Lung (tissue), 13 donors: ENCODE results near the gene AIP. TPM values are rescaled to one million over a fixed set of nuclear protein-coding genes. Genes with fewer than 3 reads are reported as not detected.

Experiments used
- ATAC-seq: fragments of 200-7000 bp; cut with Tn5 transposase; one replicate; pipeline ENCODE4 v1.9.1; 2020; ENCODE audit warnings: moderate number of reproducible peaks; ENCODE audit not compliant: insufficient read depth, low FRiP score
- DNase-seq, 3 donors: peaks; one replicate each; pipeline ENCODE4 v3.0.0-alpha.2; 2013 to 2017
- H3K27ac ChIP-seq, 2 donors: one replicate each; pipeline ENCODE4 v1.5.1; 2013; ENCODE audit warnings: mild to moderate bottlenecking in 2 of 2, moderate library complexity in 2 of 2, control low read depth in 1 of 2, inconsistent platforms in 1 of 2, low read depth in 1 of 2, low read length in 1 of 2
- H3K27me3 ChIP-seq, 3 donors: one replicate each; pipeline ENCODE4 v1.5.1; 2013; ENCODE audit warnings: low read length in 2 of 3; ENCODE audit not compliant: control insufficient read depth in 3 of 3, insufficient read depth in 3 of 3
- H3K36me3 ChIP-seq, 4 donors: one replicate each; pipeline ENCODE4 v1.5.1; 2013; ENCODE audit warnings: low read length in 4 of 4, mild to moderate bottlenecking in 1 of 4, moderate library complexity in 1 of 4; ENCODE audit not compliant: control insufficient read depth in 4 of 4, insufficient read depth in 4 of 4
- H3K4me1 ChIP-seq, 5 donors: one replicate each; pipeline ENCODE4 v1.5.1; 2013; ENCODE audit warnings: low read length in 5 of 5, mild to moderate bottlenecking in 2 of 5, moderate library complexity in 1 of 5; ENCODE audit not compliant: control insufficient read depth in 5 of 5, insufficient read depth in 5 of 5
- H3K4me3 ChIP-seq: one replicate; pipeline ENCODE4 v1.5.1; 2013; ENCODE audit warnings: mild to moderate bottlenecking, control low read depth, moderate library complexity
- H3K9ac ChIP-seq, 2 donors: one replicate each; pipeline ENCODE4 v1.5.1; 2013; ENCODE audit warnings: low read length in 2 of 2, control low read depth in 1 of 2; ENCODE audit not compliant: insufficient read depth in 1 of 2
- H3K9me3 ChIP-seq, 4 donors: one replicate each; pipeline ENCODE4 v1.5.1; 2013; ENCODE audit warnings: low read length in 3 of 4, mild to moderate bottlenecking in 1 of 4, moderate library complexity in 1 of 4; ENCODE audit not compliant: control insufficient read depth in 4 of 4, insufficient read depth in 3 of 4
- CTCF ChIP-seq: IDR thresholded peaks from 2 replicates; pipeline ENCODE4 v1.5.1; 2012; ENCODE audit warnings: mild to moderate bottlenecking; ENCODE audit errors: control extremely low read depth, extremely low read depth
- WGBS, 2 donors: extraction: QIAGEN DNeasy Blood & Tissue Kit; methylation state at CpG; one replicate each; pipeline ENCODE4 v1.1.7; 2013; 5-methylcytosine and 5-hydroxymethylcytosine counted together
- polyA plus RNA-seq, 2 donors: library from polyadenylated mRNA; stranded (reverse); fragments of 200-250 nt; gene quantifications; one replicate each; pipeline ENCODE4 v1.2.1, GENCODE V29; 2013
- small RNA-seq: library from RNA; depleted of rRNA; stranded (forward); fragments of <200 nt; gene quantifications from one replicate; pipeline ENCODE3, GENCODE V24; 2014; ENCODE audit warnings: low replicate concordance
- total RNA-seq, 2 donors: library from RNA; depleted of rRNA in 1 of 2; stranded (reverse); fragments of >200 nt in 1 of 2; gene quantifications; one replicate each; pipeline ENCODE4 v1.2.1, GENCODE V29; 2014 to 2021
- donor health status: control.
- donor health status: control.
- donor health status: Bipolar disorder and iron deficiency.
- donor health status: healthy.
- donor health status: DM: yes; HTN: yes; CAD: no.

The AIP gene
- total and polyA plus RNA-seq, 4 donors: 60.0 to 126 (median 73.8) TPM

- Histone ChIP-seq H3K9ac (no peak overlapping the region), H3K27ac (no peak overlapping the region), H3K27me3 (no peaks in the 10 kb centered on the region), H3K36me3 (no peaks in the 10 kb centered on the region), H3K4me3 (no peak overlapping the region), H3K4me1 (no peaks in the 10 kb centered on the region), H3K9me3 (no peaks in the 10 kb centered on the region)
- ATAC-seq: no peak
- whole genome bisulfite sequencing, 2 donors: 88 to 93% methylated on average over 10 of the region's 10 CpGs
- TF ChIP-seq CTCF: no peak
- no peak for DNase-seq
Observed at GRCh38 chr11:67538823-67539505, 56.1 kb downstream of the AIP start.

- Histone ChIP-seq H3K36me3 (no peaks in the 10 kb centered on the region), H3K9me3 (no peaks in the 10 kb centered on the region), H3K27me3 (no peaks in the 10 kb centered on the region), H3K9ac (no peak overlapping the region), H3K4me3 (no peak overlapping the region), H3K27ac (no peak overlapping the region), H3K4me1 (no peaks in the 10 kb centered on the region)
- ATAC-seq: no peak
- no peak for DNase-seq
- WGBS, 2 donors: 93 to 94% methylated on average over 4 of the region's 4 CpGs
- TF ChIP-seq CTCF: no peak
Observed at GRCh38 chr11:67539550-67539949, 56.7 kb downstream of the AIP start.

Small RNA genes lying within 50 kb of the gene (small RNA-seq; reads per million reads assigned to genes)
- not detected for gene MIR6752

Other genes starting within 250 kb of the AIP start
- 10 to 100 TPM; 37.1 to 99.8 TPM for gene GRK2, start 216.6 kb upstream of the AIP start, total RNA-seq
- gene GRK2, start 216.6 kb upstream of the AIP start, polyA plus RNA-seq: 100 to 1,000 TPM in 1 of 2 donors, 10 to 100 TPM in 1; 95.2 to 130 TPM
- gene ANKRD13D, start 193.7 kb upstream of the AIP start, total RNA-seq: 10 to 100 TPM; 35.9 to 86.2 TPM
- 10 to 100 TPM; 55.8 to 65.3 TPM for gene ANKRD13D, start 193.7 kb upstream of the AIP start, polyA plus RNA-seq
- 10 to 100 TPM; 31.4 to 42.7 TPM for gene SSH3, start 179.5 kb upstream of the AIP start, total RNA-seq
- gene SSH3, start 179.5 kb upstream of the AIP start, polyA plus RNA-seq: 10 to 100 TPM; 19.0 to 23.0 TPM
- gene POLD4, start 129.5 kb upstream of the AIP start, total RNA-seq: 10 to 100 TPM; 27.4 to 99.6 TPM
- gene POLD4, start 129.5 kb upstream of the AIP start, polyA plus RNA-seq: 100 to 1,000 TPM; 103 to 183 TPM
- 1 to 10 TPM; 3.5 to 9.8 TPM for gene CLCF1, start 109.4 kb upstream of the AIP start, total RNA-seq
- gene CLCF1, start 109.4 kb upstream of the AIP start, polyA plus RNA-seq: 1 to 10 TPM; 7.6 to 10.0 TPM
- 10 to 100 TPM; 19.7 to 35.9 TPM for gene RAD9A, start 91.0 kb upstream of the AIP start, total RNA-seq
- gene RAD9A, start 91.0 kb upstream of the AIP start, polyA plus RNA-seq: 10 to 100 TPM; 14.1 to 22.8 TPM
- 100 to 1,000 TPM in 1 of 2 donors, 10 to 100 TPM in 1; 87.2 to 175 TPM for gene PPP1CA, start 81.2 kb upstream of the AIP start, total RNA-seq
- 100 to 1,000 TPM; 138 to 178 TPM for gene PPP1CA, start 81.2 kb upstream of the AIP start, polyA plus RNA-seq
- gene TBC1D10C, start 78.9 kb upstream of the AIP start, total RNA-seq: 10 to 100 TPM in 1 of 2 donors, 1 to 10 TPM in 1; 3.2 to 21.3 TPM
- gene TBC1D10C, start 78.9 kb upstream of the AIP start, polyA plus RNA-seq: 10 to 100 TPM; 15.8 to 19.7 TPM
- gene CARNS1, start 67.3 kb upstream of the AIP start, total RNA-seq: 1 to 10 TPM; 1.2 to 1.7 TPM
- 1 to 10 TPM in 1 of 2 donors, under 1 TPM in 1; 0.15 to 1.5 TPM for gene CARNS1, start 67.3 kb upstream of the AIP start, polyA plus RNA-seq
- gene RPS6KB2, start 54.5 kb upstream of the AIP start, total RNA-seq: 10 to 100 TPM; 26.3 to 56.8 TPM
- 10 to 100 TPM; 55.7 to 69.5 TPM for gene RPS6KB2, start 54.5 kb upstream of the AIP start, polyA plus RNA-seq
- gene PTPRCAP, start 45.3 kb upstream of the AIP start, total RNA-seq: 10 to 100 TPM in 1 of 2 donors, 1 to 10 TPM in 1; 8.8 to 13.7 TPM
- 10 to 100 TPM; 10.8 to 19.0 TPM for gene PTPRCAP, start 45.3 kb upstream of the AIP start, polyA plus RNA-seq
- gene CORO1B, start 39.5 kb upstream of the AIP start, total RNA-seq: 100 to 1,000 TPM in 1 of 2 donors, 10 to 100 TPM in 1; 65.6 to 147 TPM
- gene CORO1B, start 39.5 kb upstream of the AIP start, polyA plus RNA-seq: 100 to 1,000 TPM; 108 to 130 TPM
- gene GPR152, start 30.3 kb upstream of the AIP start, total RNA-seq: not detected
- gene GPR152, start 30.3 kb upstream of the AIP start, polyA plus RNA-seq: under 1 TPM in 1 of 2 donors, not detected in 1; 0.06 TPM
- 1 to 10 TPM; 2.1 to 5.3 TPM for gene CABP4, start 27.7 kb upstream of the AIP start, total RNA-seq
- 1 to 10 TPM in 1 of 2 donors, under 1 TPM in 1; 0.96 to 2.5 TPM for gene CABP4, start 27.7 kb upstream of the AIP start, polyA plus RNA-seq
- 10 to 100 TPM; 32.5 to 84.2 TPM for gene TMEM134, start 13.8 kb upstream of the AIP start, total RNA-seq
- 10 to 100 TPM; 82.0 to 91.4 TPM for gene TMEM134, start 13.8 kb upstream of the AIP start, polyA plus RNA-seq
- 10 to 100 TPM; 36.4 to 67.3 TPM for gene PITPNM1, start 22.3 kb downstream of the AIP start, total RNA-seq
- gene PITPNM1, start 22.3 kb downstream of the AIP start, polyA plus RNA-seq: 10 to 100 TPM; 23.2 to 36.2 TPM
- gene CDK2AP2, start 25.1 kb downstream of the AIP start, total RNA-seq: 100 to 1,000 TPM in 1 of 2 donors, 10 to 100 TPM in 1; 21.7 to 128 TPM
- 100 to 1,000 TPM; 114 to 149 TPM for gene CDK2AP2, start 25.1 kb downstream of the AIP start, polyA plus RNA-seq
- not detected for gene CABP2, start 40.4 kb downstream of the AIP start, total RNA-seq
- not detected for gene CABP2, start 40.4 kb downstream of the AIP start, polyA plus RNA-seq
- 100 to 1,000 TPM; 632 to 928 TPM for gene GSTP1, start 100.8 kb downstream of the AIP start, total RNA-seq
- gene GSTP1, start 100.8 kb downstream of the AIP start, polyA plus RNA-seq: 1,000 to 10,000 TPM; 1,119 to 2,206 TPM
- gene NDUFV1, start 123.9 kb downstream of the AIP start, total RNA-seq: 100 to 1,000 TPM; 144 to 191 TPM
- gene NDUFV1, start 123.9 kb downstream of the AIP start, polyA plus RNA-seq: 100 to 1,000 TPM; 113 to 137 TPM
- 10 to 100 TPM in 1 of 2 donors, 1 to 10 TPM in 1; 6.3 to 19.9 TPM for gene NUDT8, start 146.9 kb downstream of the AIP start, total RNA-seq
- 10 to 100 TPM; 12.1 to 22.3 TPM for gene NUDT8, start 146.9 kb downstream of the AIP start, polyA plus RNA-seq
- not detected for gene TBX10, start 156.7 kb downstream of the AIP start, total RNA-seq
- gene TBX10, start 156.7 kb downstream of the AIP start, polyA plus RNA-seq: not detected
- under 1 TPM in 1 of 2 donors, not detected in 1; 0.58 TPM for gene ACY3, start 167.7 kb downstream of the AIP start, total RNA-seq
- gene ACY3, start 167.7 kb downstream of the AIP start, polyA plus RNA-seq: under 1 TPM; 0.42 to 0.73 TPM
- 1 to 10 TPM; 2.4 to 4.8 TPM for gene ALDH3B2, start 191.6 kb downstream of the AIP start, total RNA-seq
- 1 to 10 TPM; 1.1 to 2.6 TPM for gene ALDH3B2, start 191.6 kb downstream of the AIP start, polyA plus RNA-seq